HCT116 (cell line): ENCODE results near the gene TMEM140. TPM values are rescaled to one million over a fixed set of nuclear protein-coding genes. Genes with fewer than 3 reads are reported as not detected.

Experiments used
- ATAC-seq: fragments of 200-7000 bp; cut with Tn5 transposase; 2 replicates; pipeline ENCODE4 v1.9.1; 2020; ENCODE audit warnings: mild to moderate bottlenecking, moderate library complexity
- BruUV-seq: library from RNA; stranded (reverse); fragments of 400-500 nt; replicated peaks from 2 replicates; lab custom pipeline; 2021; lab: Mats Ljungman, UMichigan
- CTCF ChIA-PET: fragments of 300-600 bp; sonication (Branson Sonifier 250); formaldehyde crosslinking; loops from one replicate; lab custom pipeline; 2021; ENCODE audit warnings: antibody characterized with exemption; lab: Charles Lee
- POLR2A ChIA-PET: fragments of 300-600, 350-600 bp; sonication (Branson Sonifier 250); formaldehyde crosslinking; loops from one replicate; lab custom pipeline; 2021; ENCODE audit warnings: antibody characterized with exemption; lab: Charles Lee
- RAD21 ChIA-PET, 2 experiments: fragments of 300-600 bp; sonication (Branson Sonifier 250); formaldehyde crosslinking; loops; one replicate each; lab custom pipeline; 2023; ENCODE audit warnings: low total read pairs in 2 of 2; ENCODE audit not compliant: uncharacterized antibody in 2 of 2, unreplicated experiment in 2 of 2, low non-redundant PET in 1 of 2; lab: Charles Lee
- DNase-seq: peaks from one replicate; pipeline ENCODE4 v3.0.0-alpha.2; 2010; ENCODE audit warnings: low read depth, low spot score
- H2AFZ ChIP-seq: fragments of 200-600 bp; shearing (Covaris generic), sonication (generic); 2 replicates; pipeline ENCODE4 v1.6.1; 2017; ENCODE audit warnings: low read depth, mixed run types, mixed read lengths, antibody characterized with exemption, low read length; ENCODE audit not compliant: poor library complexity, severe bottlenecking
- H3K27ac ChIP-seq: 2 replicates; pipeline ENCODE4 v1.5.1; 2012; ENCODE audit warnings: low read depth, low read length
- H3K27me3 ChIP-seq: fragments of 200-600 bp; sonication (generic); 2 replicates; pipeline ENCODE4 v1.6.1; 2016; ENCODE audit warnings: mixed run types, low read length, mixed read lengths; ENCODE audit not compliant: insufficient read depth
- H3K36me3 ChIP-seq, 2 experiments: fragments of 200-500 bp in 1 of 2; fragments of 200-600 bp in 1 of 2; sonication (Bioruptor generic) in 1 of 2; sonication (generic) in 1 of 2; 2 replicates each; pipeline versions ENCODE4 v1.5.1 to v1.6.1; 2014 to 2016; ENCODE audit warnings: low read length in 2 of 2, inconsistent platforms in 1 of 2, mixed read lengths in 1 of 2, mixed run types in 1 of 2; ENCODE audit not compliant: insufficient read depth in 2 of 2, control insufficient read depth in 1 of 2
- H3K4me1 ChIP-seq, 2 experiments: fragments of 200-600 bp in 1 of 2; sonication (generic) in 1 of 2; 2 replicates each; pipeline versions ENCODE4 v1.5.1 to v1.6.1; 2012 to 2017; ENCODE audit warnings: low read length in 2 of 2, inconsistent platforms in 1 of 2, mild to moderate bottlenecking in 1 of 2, mixed read lengths in 1 of 2, mixed run types in 1 of 2, moderate library complexity in 1 of 2; ENCODE audit not compliant: insufficient read depth in 2 of 2, control insufficient read depth in 1 of 2
- H3K4me2 ChIP-seq: fragments of 200-600 bp; sonication (generic); 2 replicates; pipeline ENCODE4 v1.6.1; 2017; ENCODE audit warnings: mixed run types, low read length, mixed read lengths
- H3K4me3 ChIP-seq, 2 experiments: fragments of 200-600 bp in 1 of 2; sonication (generic) in 1 of 2; replicated peaks in 1 of 2; 2 replicates each; pipeline ENCODE4 v1.5.1; 2011 to 2016; ENCODE audit warnings: low read length in 2 of 2, control low read depth in 1 of 2, low read depth in 1 of 2, mild to moderate bottlenecking in 1 of 2, mixed read lengths in 1 of 2, mixed run types in 1 of 2
- H3K79me2 ChIP-seq: fragments of 200-600 bp; sonication (generic); 2 replicates; pipeline ENCODE4 v1.6.1; 2017; ENCODE audit warnings: mild to moderate bottlenecking, mixed run types, low read length, moderate library complexity, mixed read lengths; ENCODE audit not compliant: insufficient read depth
- H3K9ac ChIP-seq: fragments of 200-600 bp; sonication (generic); 2 replicates; pipeline ENCODE4 v1.6.1; 2016; ENCODE audit warnings: low read length, mixed read lengths
- H3K9me2 ChIP-seq: fragments of 200-600 bp; sonication (generic), shearing (Covaris generic); 2 replicates; pipeline ENCODE4 v1.6.1; 2017; ENCODE audit warnings: mixed run types, mild to moderate bottlenecking, moderate library complexity; ENCODE audit not compliant: insufficient read depth
- H3K9me3 ChIP-seq, 2 experiments: fragments of 200-500 bp in 1 of 2; fragments of 200-600 bp in 1 of 2; sonication (Bioruptor generic) in 1 of 2; sonication (generic) in 1 of 2; 2 replicates each; pipeline ENCODE4 v1.6.1; 2014 to 2017; ENCODE audit warnings: low read length in 2 of 2, mixed read lengths in 2 of 2, inconsistent platforms in 1 of 2, low read depth in 1 of 2, mild to moderate bottlenecking in 1 of 2, mixed run types in 1 of 2, moderate library complexity in 1 of 2; ENCODE audit not compliant: control insufficient read depth in 1 of 2, insufficient read depth in 1 of 2
- H4K20me1 ChIP-seq: fragments of 200-600 bp; sonication (generic), shearing (Covaris generic); 2 replicates; pipeline ENCODE4 v1.6.1; 2017; ENCODE audit warnings: mixed run types, mild to moderate bottlenecking, moderate library complexity; ENCODE audit not compliant: insufficient read depth
- ATF3 ChIP-seq: IDR thresholded peaks from 2 replicates; pipeline ENCODE4 v1.6.1; 2012
- CBX3 ChIP-seq: IDR thresholded peaks from 2 replicates; pipeline ENCODE4 v1.6.1; 2012; ENCODE audit warnings: low read depth
- CTCF ChIP-seq, 3 experiments: fragments of 200-600 bp in 1 of 3; sonication (generic) in 1 of 3; IDR thresholded peaks in 2 of 3; conservative IDR thresholded peaks in 1 of 3; 2 replicates each; pipeline ENCODE4 v1.5.1; 2012 to 2017; ENCODE audit warnings: low read depth in 2 of 3, low read length in 2 of 3, antibody characterized with exemption in 1 of 3, borderline replicate concordance in 1 of 3, control low read depth in 1 of 3, mild to moderate bottlenecking in 1 of 3, mixed read lengths in 1 of 3, mixed run types in 1 of 3, moderate library complexity in 1 of 3; ENCODE audit not compliant: insufficient read depth in 1 of 3
- EGR1 ChIP-seq: IDR thresholded peaks from 2 replicates; pipeline ENCODE4 v1.6.1; 2012; ENCODE audit warnings: low read depth
- EZH2 ChIP-seq: fragments of 200-600 bp; sonication (generic); IDR thresholded peaks from 2 replicates; pipeline ENCODE4 v1.6.1; 2017; ENCODE audit warnings: antibody characterized with exemption, mixed run types
- POLR2A ChIP-seq: IDR thresholded peaks from 2 replicates; pipeline ENCODE4 v1.7.0; 2011; ENCODE audit warnings: borderline replicate concordance; ENCODE audit not compliant: insufficient read depth, insufficient read length; ENCODE audit errors: extremely low read depth
- RAD21 ChIP-seq: IDR thresholded peaks from 2 replicates; pipeline ENCODE4 v1.6.1; 2012; ENCODE audit warnings: low read depth, mild to moderate bottlenecking
- REST ChIP-seq: IDR thresholded peaks from 2 replicates; pipeline ENCODE4 v1.6.1; 2012; ENCODE audit warnings: low read depth
- SIN3A ChIP-seq: IDR thresholded peaks from 2 replicates; pipeline ENCODE4 v1.6.1; 2012; ENCODE audit warnings: low read depth
- YY1 ChIP-seq: IDR thresholded peaks from 2 replicates; pipeline ENCODE4 v1.6.1; 2011; ENCODE audit warnings: low read length, low read depth, moderate library complexity, mild to moderate bottlenecking; ENCODE audit not compliant: insufficient replicate concordance; ENCODE audit errors: extremely low read depth
- ZNF274 ChIP-seq: fragments of 200-500 bp; sonication (Bioruptor generic); IDR thresholded peaks from 2 replicates; pipeline ENCODE4 v1.6.1; 2014; ENCODE audit warnings: mild to moderate bottlenecking, low read depth, low read length, inconsistent platforms
- intact Hi-C: fragments of 100-400 bp; cut with micrococcal nuclease; formaldehyde crosslinking; loops from 2 replicates; pipeline ENCODE4 v1.10.0; 2022
- total RNA-seq: library from RNA; stranded (reverse); gene quantifications from one replicate; pipeline ENCODE4 v1.2.1, GENCODE V29; 2021; ENCODE audit not compliant: unreplicated experiment

Gene TMEM140
- total RNA-seq, 1 experiment from 2014 or later, result not detected

GRCh38 chr7:135206941-135207391 lies 59.1 kb downstream of the TMEM140 start:
- H2AFZ ChIP-seq, result no peak overlapping the region
- H3K4me2 ChIP-seq, result no peak overlapping the region
- H3K9me2 ChIP-seq, result no peaks in the 10 kb centered on the region
- H3K36me3 ChIP-seq, result no peaks in the 10 kb centered on the region
- no peaks in the 10 kb centered on the region for H3K27me3 ChIP-seq
- H3K9ac ChIP-seq, result no peak overlapping the region
- intact Hi-C loops, result no loop called here
- DNase-seq, result no peak
- H3K27ac ChIP-seq, result no peak overlapping the region
- no TSS peak for BruUV-seq
- H3K9me3 ChIP-seq, result no peaks in the 10 kb centered on the region
- H3K4me1 ChIP-seq, result peaks cover 5 to 7% of the 10 kb centered on the region in 2 experiments; a peak in 3 of 4 replicates
- CTCF ChIA-PET, result no interaction called here
- RAD21 ChIA-PET, result no interaction called here
- no peaks in the 10 kb centered on the region for H3K79me2 ChIP-seq
- H4K20me1 ChIP-seq, result no peaks in the 10 kb centered on the region
- POLR2A ChIA-PET, result no interaction called here
- no peak overlapping the region for H3K4me3 ChIP-seq
- TF ChIP-seq EGR1, result no peak
- no peak for ATAC-seq

- Histone ChIP-seq H3K9ac (no peak overlapping the region), H3K79me2 (no peaks in the 10 kb centered on the region), H3K9me3 (no peaks in the 10 kb centered on the region), H3K4me3 (no peak overlapping the region), H4K20me1 (no peaks in the 10 kb centered on the region), H3K36me3 (no peaks in the 10 kb centered on the region), H3K27me3 (no peaks in the 10 kb centered on the region), H3K27ac (no peak overlapping the region), H3K4me1 (peaks cover 5 to 7% of the 10 kb centered on the region in 2 experiments; a peak in 3 of 4 replicates), H3K4me2 (no peak overlapping the region), H2AFZ (no peak overlapping the region), H3K9me2 (no peaks in the 10 kb centered on the region)
- POLR2A ChIA-PET, result no interaction called here
- TF ChIP-seq YY1 (no peak), RAD21 (no peak), POLR2A (no peak), ZNF274 (no peak), REST (no peak), ATF3 (no peak), CBX3 (no peak), EZH2 (no peak), CTCF (IDR thresholded peaks at IDR 0.05 in 2 of 3, conservative IDR thresholded peaks at IDR 0.05 in 1 of 3; ENCODE audit: borderline replicate concordance in 1 of 3, insufficient read depth in 1 of 3, low read depth in 2 of 3, low read length in 2 of 3) (no peak), SIN3A (no peak)
- RAD21 ChIA-PET, result no interaction called here
- intact Hi-C loops, result no loop called here
- ATAC-seq (no peak), DNase-seq (no peak)
- BruUV-seq, result no TSS peak
- CTCF ChIA-PET, result no interaction called here
Observed at GRCh38 chr7:135207406-135208101, 59.7 kb downstream of the TMEM140 start.
